SK-N-SH treated with all-trans-retinoic acid at 6 μM for 48 hours (cell line): ENCODE data around the gene RLBP1.

Source experiments
- PATZ1 ChIP-seq: fragments of 250-450 bp; sonication (Bioruptor Pico); IDR thresholded peaks from 2 replicates; pipeline ENCODE4 v1.8.0; 2020; ENCODE audit warnings: mild to moderate bottlenecking, moderate library complexity, borderline replicate concordance
- POU6F1 ChIP-seq: fragments of 250-450 bp; sonication (Bioruptor Pico); IDR thresholded peaks from 2 replicates; pipeline ENCODE4 v1.8.0; 2021; ENCODE audit warnings: low read depth, mild to moderate bottlenecking, moderate library complexity, borderline replicate concordance
- ZFP30 ChIP-seq: fragments of 450-650 bp; formaldehyde crosslinking; IDR thresholded peaks from 2 replicates; pipeline ENCODE4 v1.5.0; 2022; ENCODE audit warnings: mild to moderate bottlenecking, moderate library complexity

- TF ChIP-seq POU6F1 (CRISPR knock-in tag) = no peak
- no peak for TF ChIP-seq PATZ1 (CRISPR knock-in tag)
- TF ChIP-seq ZFP30 (CRISPR knock-in tag) = no peak
Measured at GRCh38 chr15:89230277-89230676, 8.9 kb upstream of the RLBP1 start.
